C4-2B (cell line): ENCODE results near the gene MID1IP1.

Experiments
- H3K27ac ChIP-seq: fragments of 450-650 bp; 2 replicates; pipeline ENCODE4 v1.5.1; 2017
- ZFX ChIP-seq: fragments of 450-650 bp; IDR thresholded peaks from 2 replicates; pipeline ENCODE4 v1.6.1; 2017
- TF ChIP-seq, protein P1 (sequence below): fragments of 450-650 bp; conservative IDR thresholded peaks from 2 replicates; pipeline ENCODE4 v1.5.1; 2017; ENCODE audit warnings: mild to moderate bottlenecking

The MID1IP1 gene

DNA sequence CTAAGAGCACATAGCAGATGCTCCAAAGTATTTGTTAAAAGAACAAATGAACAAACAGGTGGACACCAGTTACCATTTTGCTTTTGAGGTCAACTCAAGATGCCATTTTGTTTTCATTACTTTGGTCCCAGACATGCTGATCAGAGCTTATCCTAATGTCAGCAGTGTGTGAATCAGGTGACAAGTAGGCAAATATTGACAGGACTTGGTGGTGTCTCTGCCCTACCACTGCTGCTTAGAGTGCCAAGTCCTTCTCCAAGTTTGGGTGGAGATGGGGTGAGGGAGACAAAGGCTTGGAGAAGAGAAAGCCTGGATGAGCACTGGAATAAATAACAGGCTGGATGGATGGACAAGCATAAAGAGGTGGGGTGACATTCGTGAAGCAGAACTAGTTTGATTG is 38.7 kb downstream of the MID1IP1 start:
- TF ChIP-seq ZFX, result no peak
- TF ChIP-seq, protein P1, sequence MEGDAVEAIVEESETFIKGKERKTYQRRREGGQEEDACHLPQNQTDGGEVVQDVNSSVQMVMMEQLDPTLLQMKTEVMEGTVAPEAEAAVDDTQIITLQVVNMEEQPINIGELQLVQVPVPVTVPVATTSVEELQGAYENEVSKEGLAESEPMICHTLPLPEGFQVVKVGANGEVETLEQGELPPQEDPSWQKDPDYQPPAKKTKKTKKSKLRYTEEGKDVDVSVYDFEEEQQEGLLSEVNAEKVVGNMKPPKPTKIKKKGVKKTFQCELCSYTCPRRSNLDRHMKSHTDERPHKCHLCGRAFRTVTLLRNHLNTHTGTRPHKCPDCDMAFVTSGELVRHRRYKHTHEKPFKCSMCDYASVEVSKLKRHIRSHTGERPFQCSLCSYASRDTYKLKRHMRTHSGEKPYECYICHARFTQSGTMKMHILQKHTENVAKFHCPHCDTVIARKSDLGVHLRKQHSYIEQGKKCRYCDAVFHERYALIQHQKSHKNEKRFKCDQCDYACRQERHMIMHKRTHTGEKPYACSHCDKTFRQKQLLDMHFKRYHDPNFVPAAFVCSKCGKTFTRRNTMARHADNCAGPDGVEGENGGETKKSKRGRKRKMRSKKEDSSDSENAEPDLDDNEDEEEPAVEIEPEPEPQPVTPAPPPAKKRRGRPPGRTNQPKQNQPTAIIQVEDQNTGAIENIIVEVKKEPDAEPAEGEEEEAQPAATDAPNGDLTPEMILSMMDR, result no peak

DNA sequence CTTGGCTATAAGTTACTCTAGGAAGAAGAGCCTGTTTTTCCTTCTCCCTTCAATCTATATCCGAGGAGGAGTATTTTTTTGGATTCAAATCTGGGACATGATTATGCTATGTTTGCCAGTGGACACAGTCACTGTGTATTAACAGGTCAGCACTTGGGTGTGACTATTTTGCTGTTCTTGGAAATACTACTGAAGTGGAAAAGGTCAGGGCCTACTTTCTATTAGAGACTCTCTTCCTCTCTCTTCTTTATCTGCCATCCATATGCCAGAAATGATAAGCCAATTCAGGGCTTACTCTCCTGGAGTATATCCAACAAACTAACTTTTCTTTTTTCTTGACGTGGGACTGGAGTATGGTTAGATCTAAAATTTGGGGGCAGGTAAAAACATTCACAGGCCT is 40.5 kb downstream of the MID1IP1 start:
- no peak overlapping the region for H3K27ac ChIP-seq
- TF ChIP-seq ZFX, result no peak
- TF ChIP-seq, protein P1, result no peak

More for the DNA sequence above, 38.7 kb downstream of the MID1IP1 start:
- H3K27ac ChIP-seq, result no peak overlapping the region

DNA sequence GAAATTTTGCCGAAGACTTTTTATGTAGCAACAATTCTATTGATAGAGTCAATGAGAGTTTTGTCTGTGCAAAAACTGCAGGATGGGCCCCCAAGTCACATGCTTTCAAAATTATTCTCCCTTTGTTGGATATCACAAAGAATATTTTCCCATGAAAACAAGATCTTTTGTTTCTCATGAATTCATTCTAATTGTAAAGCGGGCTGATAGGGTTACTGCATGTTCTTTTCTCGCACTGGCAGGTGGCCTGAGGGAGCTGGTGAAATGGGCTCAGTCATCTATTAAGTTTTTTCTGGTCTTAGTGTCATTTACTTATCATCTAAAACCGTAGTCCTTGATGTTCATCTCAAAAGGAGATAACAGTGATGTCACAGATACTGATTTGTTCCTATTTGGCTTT is 44.2 kb downstream of the MID1IP1 start:
- no peak overlapping the region for H3K27ac ChIP-seq
- TF ChIP-seq, protein P1, result no peak
- TF ChIP-seq ZFX, result no peak

DNA sequence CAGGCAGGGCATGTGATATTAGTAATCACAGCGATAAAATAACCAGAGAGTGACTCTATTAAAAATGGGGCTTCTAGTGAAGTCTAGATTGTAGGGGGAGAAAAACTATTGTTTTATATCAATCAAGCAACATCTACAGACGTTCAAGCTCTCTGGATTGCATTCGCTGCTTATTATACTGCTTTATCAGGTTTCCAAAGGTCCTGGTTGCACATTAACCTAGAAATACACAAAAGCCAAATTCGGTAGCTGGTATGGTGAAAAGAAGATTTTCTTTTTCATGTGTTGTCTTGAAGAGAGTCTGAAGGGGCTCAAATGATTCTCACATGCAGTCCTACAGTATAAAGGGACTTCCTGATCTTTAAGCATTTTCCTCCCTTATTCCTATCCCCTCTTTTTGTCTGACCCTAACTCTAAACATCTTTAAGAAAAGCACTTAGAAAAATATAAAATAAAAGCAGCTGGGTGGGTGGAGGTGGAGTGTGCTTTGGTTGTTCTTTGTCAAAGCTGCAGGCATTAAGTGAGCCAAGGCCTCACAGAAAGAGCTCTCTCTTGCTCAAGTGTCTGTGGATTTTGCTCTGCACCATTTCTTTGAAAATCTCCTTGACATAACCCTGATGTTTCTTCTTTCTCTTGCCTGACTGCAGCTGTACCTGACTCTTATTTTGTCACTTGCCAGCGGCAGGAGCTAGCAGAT is 46.1 kb downstream of the MID1IP1 start:
- TF ChIP-seq, protein P1, result no peak
- TF ChIP-seq ZFX, result no peak
- H3K27ac ChIP-seq, result no peak overlapping the region

DNA sequence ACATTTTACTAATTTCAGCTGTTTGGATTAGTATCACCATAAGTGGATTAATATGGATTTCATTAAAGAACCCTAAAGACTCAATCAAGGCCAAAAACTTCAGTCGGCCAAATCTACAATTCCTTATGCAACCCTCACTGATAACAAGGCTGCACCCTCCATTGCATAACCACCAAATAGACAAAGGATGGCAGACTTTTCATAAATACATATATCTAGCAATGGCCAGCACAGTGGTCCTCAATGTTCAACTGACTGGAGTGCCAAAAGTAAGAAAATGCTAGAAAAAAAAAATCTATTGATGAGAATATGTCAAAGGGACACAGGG is 46.6 kb downstream of the MID1IP1 start:
- TF ChIP-seq ZFX, result no peak
- TF ChIP-seq, protein P1, result no peak
- H3K27ac ChIP-seq, result no peak overlapping the region

DNA sequence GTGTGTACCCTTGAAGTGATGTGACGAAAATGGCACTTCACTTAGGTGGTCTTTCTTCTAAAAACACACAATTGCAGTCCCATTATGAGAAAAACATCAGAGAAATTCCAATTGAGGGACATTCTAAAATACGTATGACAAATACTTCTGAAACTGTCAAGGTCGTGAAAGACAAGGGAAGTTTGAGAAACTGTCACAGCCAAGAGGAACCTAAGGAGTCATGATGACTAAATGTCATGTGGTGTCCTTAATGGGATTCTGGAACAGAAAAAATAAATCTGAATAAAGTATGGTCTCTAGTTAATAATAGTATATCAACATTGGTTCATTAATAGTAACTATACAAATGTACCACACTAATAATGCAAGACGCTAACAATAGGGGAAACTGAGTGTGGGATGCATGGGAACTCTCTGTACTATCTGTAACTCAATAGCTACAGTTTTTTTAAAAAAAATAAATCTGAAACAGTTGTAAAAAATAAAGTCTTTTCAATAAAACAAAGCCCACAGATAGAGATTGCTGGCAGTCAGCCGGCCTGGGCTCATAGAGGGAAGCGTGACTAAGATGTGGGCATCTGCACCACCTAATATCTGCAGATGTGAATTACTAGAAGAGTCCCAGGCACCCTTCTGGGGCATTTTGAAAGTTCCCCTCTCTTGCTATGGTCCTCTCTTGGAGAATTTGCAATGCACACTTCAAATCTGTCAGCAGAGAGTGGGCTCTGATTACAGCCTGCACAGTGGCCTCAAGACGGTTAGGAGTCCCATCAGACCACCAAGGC is 47.6 kb downstream of the MID1IP1 start:
- no peak for TF ChIP-seq ZFX
- TF ChIP-seq, protein P1, result no peak
- no peak overlapping the region for H3K27ac ChIP-seq

DNA sequence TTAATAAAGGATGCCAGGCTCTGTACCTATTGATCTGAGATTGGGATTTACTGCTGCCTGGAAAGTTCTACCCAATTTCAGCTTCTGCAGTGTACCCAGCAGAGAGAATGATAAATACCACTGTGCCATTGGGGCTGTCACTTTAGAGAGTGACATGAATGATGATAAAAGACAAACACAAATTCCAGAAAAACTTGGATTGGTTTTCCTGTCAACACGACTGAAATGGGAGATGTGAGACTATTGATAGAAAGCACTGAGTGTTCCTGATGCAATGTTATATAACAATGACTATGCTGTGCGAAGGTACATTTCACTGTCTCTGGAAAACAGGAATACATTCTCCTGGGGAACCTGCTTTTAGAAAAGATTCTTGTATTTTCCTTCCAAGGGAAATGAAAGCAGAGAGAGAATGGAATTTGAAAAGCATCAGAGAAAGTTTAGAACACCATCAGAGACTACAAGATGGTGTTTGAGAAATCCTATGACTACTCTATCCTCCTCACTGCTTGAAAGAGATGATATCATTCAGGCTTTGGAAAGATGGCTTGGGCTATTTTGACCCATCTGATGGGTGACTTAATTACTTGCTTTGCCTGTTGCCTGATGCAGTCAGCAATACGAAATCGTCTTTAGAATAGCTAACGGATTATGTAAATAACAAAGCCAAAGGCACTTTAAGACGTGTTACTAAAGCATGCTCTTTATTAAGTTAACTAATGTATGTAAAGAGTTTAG is 49.7 kb downstream of the MID1IP1 start:
- TF ChIP-seq, protein P1, result no peak
- TF ChIP-seq ZFX, result no peak
- no peak overlapping the region for H3K27ac ChIP-seq
